A673 (cell line): ENCODE results near the gene IGF1R. TPM values are rescaled to one million over a fixed set of nuclear protein-coding genes. Genes with fewer than 3 reads are reported as not detected.

Experiments
- BruUV-seq: library from RNA; stranded (reverse); fragments of 400-500 nt; replicated peaks from 2 replicates; lab custom pipeline; 2021; lab: Mats Ljungman, UMichigan
- CTCF ChIA-PET: fragments of 300-600 bp; sonication (Branson Sonifier 250); formaldehyde crosslinking; loops from one replicate; lab custom pipeline; 2022; ENCODE audit warnings: antibody characterized with exemption; lab: Charles Lee
- POLR2A ChIA-PET: fragments of 300-600 bp; sonication (Branson Sonifier 250); formaldehyde crosslinking; loops from one replicate; lab custom pipeline; 2022; ENCODE audit warnings: antibody characterized with exemption; ENCODE audit not compliant: low non-redundant PET; lab: Charles Lee
- DNase-seq: peaks from one replicate; pipeline ENCODE4 v3.0.0-alpha.2; 2015; ENCODE audit warnings: low spot score
- H3K27ac ChIP-seq: fragments of 200-600 bp; sonication (generic); 2 replicates; pipeline ENCODE4 v1.5.1; 2016; ENCODE audit warnings: mixed run types, low read depth, mild to moderate bottlenecking, mixed read lengths, antibody characterized with exemption, low read length; ENCODE audit not compliant: poor library complexity, severe bottlenecking
- H3K27me3 ChIP-seq: fragments of 200-600 bp; sonication (generic); replicated peaks from 2 replicates; pipeline ENCODE4 v1.6.1; 2017; ENCODE audit warnings: mixed run types, low read depth, mild to moderate bottlenecking, mixed read lengths, antibody characterized with exemption, low read length; ENCODE audit not compliant: insufficient read depth, poor library complexity
- H3K36me3 ChIP-seq: fragments of 200-600 bp; sonication (generic); 2 replicates; pipeline ENCODE4 v1.6.1; 2016; ENCODE audit warnings: mixed run types, mild to moderate bottlenecking, mixed read lengths, antibody characterized with exemption, low read length; ENCODE audit not compliant: insufficient read depth, poor library complexity, severe bottlenecking
- H3K4me1 ChIP-seq: fragments of 200-600 bp; sonication (generic); 2 replicates; pipeline ENCODE4 v1.6.1; 2017; ENCODE audit warnings: mixed run types, mild to moderate bottlenecking, mixed read lengths, antibody characterized with exemption, low read length; ENCODE audit not compliant: insufficient read depth, poor library complexity, severe bottlenecking
- H3K4me3 ChIP-seq: fragments of 200-600 bp; sonication (generic); 2 replicates; pipeline ENCODE4 v1.5.1; 2016; ENCODE audit warnings: low read depth, mixed run types, mild to moderate bottlenecking, mixed read lengths, low read length; ENCODE audit not compliant: poor library complexity, severe bottlenecking
- H3K9me3 ChIP-seq: fragments of 200-600 bp; sonication (generic); 2 replicates; pipeline ENCODE4 v1.6.1; 2016; ENCODE audit warnings: mixed run types, low read depth, mild to moderate bottlenecking, mixed read lengths, antibody characterized with exemption, low read length; ENCODE audit not compliant: poor library complexity, severe bottlenecking
- CTCF ChIP-seq: fragments of 300-800, 200-600 bp; sonication (generic); conservative IDR thresholded peaks from 2 replicates; pipeline ENCODE4 v1.5.1; 2017; ENCODE audit warnings: low read depth, mild to moderate bottlenecking, antibody characterized with exemption, low read length, moderate library complexity, mixed read lengths
- EZH2 ChIP-seq: fragments of 200-600 bp; sonication (generic); IDR thresholded peaks from 2 replicates; pipeline ENCODE4 v1.6.1; 2017; ENCODE audit warnings: borderline replicate concordance, low read depth, mild to moderate bottlenecking, mixed read lengths, antibody characterized with exemption, low read length; ENCODE audit not compliant: poor library complexity, severe bottlenecking
- intact Hi-C: fragments of 100-400 bp; cut with micrococcal nuclease; formaldehyde crosslinking; loops from one replicate; pipeline ENCODE4 v1.10.0; 2022; ENCODE audit not compliant: unreplicated experiment
- total RNA-seq: library from RNA; stranded (reverse); gene quantifications from 2 replicates; pipeline ENCODE4 v1.2.3, GENCODE V29; 2021

The IGF1R gene
- total RNA-seq, 1 experiment from 2014 or later = 34.9 TPM

DNA sequence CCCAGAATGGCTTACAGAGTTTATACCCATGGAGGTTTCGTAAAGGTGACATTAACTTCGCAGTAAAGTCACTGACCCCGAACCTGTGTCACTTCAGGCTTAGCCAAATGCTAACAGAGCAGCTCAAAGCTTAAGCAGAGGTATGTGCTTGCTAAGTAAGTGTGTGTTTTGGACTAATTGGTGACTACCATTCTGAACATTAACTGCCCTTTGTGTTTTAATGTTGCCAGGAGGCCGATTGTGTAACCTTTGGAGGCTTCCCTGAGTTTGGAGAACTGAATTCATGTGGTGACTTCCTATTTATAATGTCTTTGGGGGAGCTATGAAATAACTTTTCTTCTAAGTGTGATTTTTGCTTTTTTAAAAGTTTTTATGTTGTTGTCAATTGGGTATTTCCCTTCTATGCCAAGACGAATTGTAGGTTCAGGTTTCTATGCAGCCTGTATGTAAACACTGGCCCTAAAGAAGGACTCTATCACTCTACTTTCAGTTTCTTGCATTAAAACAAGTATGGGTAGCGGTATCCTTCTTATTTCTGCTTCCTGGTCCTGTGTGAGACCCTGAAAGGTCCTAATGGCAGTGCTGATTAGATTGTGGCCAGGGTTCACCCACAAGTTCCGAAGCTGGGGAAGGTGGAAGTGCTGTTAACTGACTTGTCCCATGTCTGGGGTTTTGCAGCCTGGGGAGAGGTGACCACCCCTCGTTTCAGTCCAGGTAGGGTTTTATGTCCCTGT, 86.3 kb downstream of the IGF1R start:
- no TSS peak for BruUV-seq
- no peak overlapping the region for H3K4me3 ChIP-seq
- H3K4me1 ChIP-seq = peaks cover 37% of the 10 kb centered on the region
- H3K27me3 ChIP-seq = no peaks in the 10 kb centered on the region
- POLR2A ChIA-PET = no interaction called here
- H3K27ac ChIP-seq = no peak overlapping the region
- H3K9me3 ChIP-seq = no peaks in the 10 kb centered on the region
- DNase-seq = no peak
- CTCF ChIA-PET = no interaction called here
- no peaks in the 10 kb centered on the region for H3K36me3 ChIP-seq
- intact Hi-C loops = no loop called here
- TF ChIP-seq CTCF (no peak), EZH2 (no peak)

DNA sequence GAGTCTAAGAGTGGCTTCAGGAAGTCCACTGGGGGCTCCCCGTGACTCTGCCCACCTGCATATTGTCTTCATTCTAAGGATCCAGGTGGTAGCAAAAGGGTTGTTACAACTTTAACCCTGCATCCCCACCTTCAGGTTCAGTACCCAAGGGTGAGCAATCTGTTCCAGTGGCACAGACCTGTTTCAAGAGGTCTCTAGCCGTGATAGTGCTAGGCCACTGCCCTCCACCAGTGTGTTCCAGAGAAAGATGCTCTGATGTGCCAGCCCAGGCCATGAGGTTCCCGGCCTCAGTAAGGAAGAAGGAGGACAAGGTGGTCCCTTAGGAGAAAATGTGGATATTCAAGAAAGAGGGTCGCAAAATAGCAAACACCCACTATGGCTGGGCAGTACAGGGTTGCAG, 87.0 kb downstream of the IGF1R start:
- POLR2A ChIA-PET = no interaction called here
- Histone ChIP-seq H3K4me3 (no peak overlapping the region), H3K27me3 (no peaks in the 10 kb centered on the region), H3K9me3 (no peaks in the 10 kb centered on the region), H3K36me3 (no peaks in the 10 kb centered on the region), H3K4me1 (peaks cover 35% of the 10 kb centered on the region), H3K27ac (no peak overlapping the region)
- no TSS peak for BruUV-seq
- CTCF ChIA-PET = no interaction called here
- TF ChIP-seq EZH2 = no peak
- DNase-seq = no peak
- intact Hi-C loops = no loop called here

- Histone ChIP-seq H3K27me3 (no peaks in the 10 kb centered on the region), H3K9me3 (no peaks in the 10 kb centered on the region), H3K4me3 (no peak overlapping the region), H3K36me3 (no peaks in the 10 kb centered on the region), H3K27ac (no peak overlapping the region), H3K4me1 (peaks cover 27% of the 10 kb centered on the region)
- CTCF ChIA-PET = no interaction called here
- peak; percentile 57 for DNase-seq
- BruUV-seq = no TSS peak
- intact Hi-C loops = no loop called here
- TF ChIP-seq EZH2 (no peak), CTCF (no peak)
- POLR2A ChIA-PET = no interaction called here
These were observed 87.7 kb downstream of the IGF1R start for GRCh38 chr15:98735895-98736617.
